ENCODE measurements around the gene FLOT1.

FLOT1 gene

GRCh38 chr6:30691208-30691847, 51.2 kb downstream of the FLOT1 start:
- DNase-seq = peak; percentile 5

- DNase-seq = peak; percentile 76
Measured at GRCh38 chr6:30690403-30691207, 51.9 kb downstream of the FLOT1 start, which contains the start of gene NRM. NRM (minus strand) TSS chr6:30690984; CDS start chr6:30690974, 10 bp downstream.

GRCh38 chr6:30689985-30690384, 52.5 kb downstream of the FLOT1 start:
- no peak for DNase-seq

GRCh38 chr6:30689022-30689865, 53.2 kb downstream of the FLOT1 start:
- no peak for DNase-seq

GRCh38 chr6:30688569-30688968, 53.9 kb downstream of the FLOT1 start:
- DNase-seq = no peak

GRCh38 chr6:30687659-30688431, 54.6 kb downstream of the FLOT1 start:
- no peak for DNase-seq

GRCh38 chr6:30686908-30687658, 55.4 kb downstream of the FLOT1 start:
- DNase-seq = peak; percentile 51

GRCh38 chr6:30686009-30686907, 56.2 kb downstream of the FLOT1 start, which contains the start of gene PPP1R18:
PPP1R18 (minus strand) TSS chr6:30686645; CDS start chr6:30686018, 627 bp downstream.
- DNase-seq = peak; percentile 5

- no peak for DNase-seq
Measured at GRCh38 chr6:30685157-30686008, 57.1 kb downstream of the FLOT1 start.

GRCh38 chr6:30684386-30685156, 57.9 kb downstream of the FLOT1 start:
- no peak for DNase-seq

GRCh38 chr6:30683980-30684338, 58.5 kb downstream of the FLOT1 start:
- no peak for DNase-seq

- DNase-seq = no peak
Measured at GRCh38 chr6:30683183-30683979, 59.1 kb downstream of the FLOT1 start.

- no peak for DNase-seq
Measured at GRCh38 chr6:30682143-30683117, 60.1 kb downstream of the FLOT1 start.

GRCh38 chr6:30681766-30682142, 60.7 kb downstream of the FLOT1 start:
- DNase-seq = no peak

- no peak for DNase-seq
Measured at GRCh38 chr6:30679765-30680535, 62.5 kb downstream of the FLOT1 start.

Measured in NCI-H774 (cell line).